Endothelial cell (in vitro differentiated cells): Measurements from ENCODE around the gene SPIN4. TPM values are rescaled to one million over a fixed set of nuclear protein-coding genes. Genes with fewer than 3 reads are reported as not detected.
A peak's percentile ranks its signal among the peaks of the same experiment; 100 is the strongest.

Experiments used
- DNase-seq: peaks from one replicate; pipeline ENCODE4 v3.0.0; 2021; ENCODE audit warnings: low spot score
- H3K27ac Mint-ChIP-seq: one replicate; pipeline ENCODE4 v1.8.0; 2021; ENCODE audit warnings: mixed read lengths, inconsistent platforms; ENCODE audit not compliant: unreplicated experiment
- H3K27me3 Mint-ChIP-seq: one replicate; pipeline ENCODE4 v1.8.0; 2021; ENCODE audit warnings: mild to moderate bottlenecking, moderate library complexity, mixed read lengths, inconsistent platforms; ENCODE audit not compliant: unreplicated experiment
- H3K36me3 Mint-ChIP-seq: one replicate; pipeline ENCODE4 v1.8.0; 2021; ENCODE audit warnings: mild to moderate bottlenecking, low read depth, mixed read lengths, inconsistent platforms; ENCODE audit not compliant: unreplicated experiment
- H3K4me1 Mint-ChIP-seq: one replicate; pipeline ENCODE4 v1.8.0; 2021; ENCODE audit warnings: mild to moderate bottlenecking, mixed read lengths, inconsistent platforms; ENCODE audit not compliant: unreplicated experiment
- H3K4me3 Mint-ChIP-seq: one replicate; pipeline ENCODE4 v1.8.0; 2021; ENCODE audit warnings: mild to moderate bottlenecking, mixed read lengths, inconsistent platforms; ENCODE audit not compliant: unreplicated experiment
- H3K9me3 Mint-ChIP-seq: one replicate; pipeline ENCODE4 v1.8.0; 2021; ENCODE audit warnings: mixed read lengths, inconsistent platforms; ENCODE audit not compliant: unreplicated experiment
- CTCF ChIP-seq: fragments of 200-600 bp; sonication (generic); IDR thresholded peaks from one replicate; pipeline ENCODE4 v1.5.0; 2021; ENCODE audit warnings: antibody characterized with exemption; ENCODE audit not compliant: unreplicated experiment
- total RNA-seq: library from RNA; stranded (reverse); fragmentation: NEBNext Ultra II Directional; extraction: Animal tissue kit (Norgen Biotek cat#: 25700); gene quantifications from one replicate; pipeline ENCODE4 v1.2.1, GENCODE V29; 2021; ENCODE audit not compliant: unreplicated experiment

The SPIN4 gene
- total RNA-seq, 1 donor from 2014 or later = 135 TPM

GRCh38 chrX:63330681-63331080 is 20.5 kb downstream of the SPIN4 start:
- peaks cover 53% of the 10 kb centered on the region for H3K36me3 Mint-ChIP-seq
- H3K4me1 Mint-ChIP-seq = peaks cover 10% of the 10 kb centered on the region
- peak overlapping the region; percentile 76 for H3K4me3 Mint-ChIP-seq
- no peaks in the 10 kb centered on the region for H3K9me3 Mint-ChIP-seq
- no peak overlapping the region for H3K27ac Mint-ChIP-seq
- no peak for DNase-seq
- TF ChIP-seq CTCF = no peak
- H3K27me3 Mint-ChIP-seq = peaks cover 7% of the 10 kb centered on the region

- Mint-ChIP-seq H3K27ac (no peak overlapping the region), H3K9me3 (no peaks in the 10 kb centered on the region), H3K4me3 (no peak overlapping the region), H3K27me3 (peaks cover 3% of the 10 kb centered on the region), H3K4me1 (peaks cover 10% of the 10 kb centered on the region), H3K36me3 (peaks cover 30% of the 10 kb centered on the region)
- DNase-seq = no peak
- no peak for TF ChIP-seq CTCF
Measured at GRCh38 chrX:63327788-63328187, 23.3 kb downstream of the SPIN4 start.

- TF ChIP-seq CTCF = no peak
- peaks cover 1% of the 10 kb centered on the region for H3K9me3 Mint-ChIP-seq
- DNase-seq = no peak
- no peak overlapping the region for H3K4me3 Mint-ChIP-seq
- no peaks in the 10 kb centered on the region for H3K4me1 Mint-ChIP-seq
- no peak overlapping the region for H3K27ac Mint-ChIP-seq
- H3K36me3 Mint-ChIP-seq = peaks cover 13% of the 10 kb centered on the region
- H3K27me3 Mint-ChIP-seq = no peaks in the 10 kb centered on the region
Measured at GRCh38 chrX:63299596-63299995, 51.5 kb downstream of the SPIN4 start.
